ENCODE results near the gene FAM89B.

FAM89B gene

GRCh38 chr11:65532388-65533064, 39.8 kb upstream of the FAM89B start:
- Histone ChIP-seq H3K4me3 (ENCODE audit: low read depth, low read length) (no peak overlapping the region), H3K9me3 (ENCODE audit: control insufficient read depth, insufficient read depth, low read length) (no peaks in the 10 kb centered on the region), H3K4me1 (ENCODE audit: control insufficient read depth, insufficient read depth, low read length) (no peaks in the 10 kb centered on the region), H3K27me3 (ENCODE audit: control insufficient read depth, insufficient read depth, low read length) (no peaks in the 10 kb centered on the region), H3K36me3 (ENCODE audit: control insufficient read depth, insufficient read depth, low read length) (peaks cover 42% of the 10 kb centered on the region), H3K9ac (ENCODE audit: low read depth, low read length) (no peak overlapping the region)

DNA sequence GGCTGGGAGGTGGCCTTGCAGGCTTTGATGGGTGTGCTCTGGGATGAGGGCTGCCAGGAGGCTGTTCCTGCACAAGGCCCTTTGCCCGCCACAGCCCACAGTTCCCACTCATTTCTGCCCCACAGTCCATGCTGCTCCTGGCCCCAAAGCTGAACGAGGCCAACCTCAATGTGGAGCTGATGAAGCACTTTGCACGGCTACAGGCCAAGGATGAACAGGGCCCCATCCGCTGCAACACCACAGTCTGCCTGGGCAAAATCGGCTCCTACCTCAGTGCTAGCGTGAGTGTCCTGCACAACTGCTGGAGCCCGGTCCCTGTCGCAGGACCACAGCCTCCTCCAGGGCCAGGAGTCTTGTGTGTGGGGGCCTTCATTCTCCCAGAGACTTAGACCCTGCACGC, 37.2 kb upstream of the FAM89B start:
- Histone ChIP-seq H3K4me1 (ENCODE audit: control insufficient read depth, insufficient read depth, low read length) (no peaks in the 10 kb centered on the region), H3K9ac (ENCODE audit: low read depth, low read length) (no peak overlapping the region), H3K4me3 (ENCODE audit: low read depth, low read length) (no peak overlapping the region), H3K36me3 (ENCODE audit: control insufficient read depth, insufficient read depth, low read length) (peaks cover 43% of the 10 kb centered on the region), H3K9me3 (ENCODE audit: control insufficient read depth, insufficient read depth, low read length) (no peaks in the 10 kb centered on the region), H3K27me3 (ENCODE audit: control insufficient read depth, insufficient read depth, low read length) (peaks cover 4% of the 10 kb centered on the region)

- Histone ChIP-seq H3K4me3 (ENCODE audit: low read depth, low read length) (no peak overlapping the region), H3K27me3 (ENCODE audit: control insufficient read depth, insufficient read depth, low read length) (peaks cover 11% of the 10 kb centered on the region), H3K4me1 (ENCODE audit: control insufficient read depth, insufficient read depth, low read length) (no peaks in the 10 kb centered on the region), H3K9me3 (ENCODE audit: control insufficient read depth, insufficient read depth, low read length) (no peaks in the 10 kb centered on the region), H3K36me3 (ENCODE audit: control insufficient read depth, insufficient read depth, low read length) (peaks cover 33% of the 10 kb centered on the region), H3K9ac (ENCODE audit: low read depth, low read length) (no peak overlapping the region)
These were observed 35.7 kb upstream of the FAM89B start for GRCh38 chr11:65536412-65537295.

DNA sequence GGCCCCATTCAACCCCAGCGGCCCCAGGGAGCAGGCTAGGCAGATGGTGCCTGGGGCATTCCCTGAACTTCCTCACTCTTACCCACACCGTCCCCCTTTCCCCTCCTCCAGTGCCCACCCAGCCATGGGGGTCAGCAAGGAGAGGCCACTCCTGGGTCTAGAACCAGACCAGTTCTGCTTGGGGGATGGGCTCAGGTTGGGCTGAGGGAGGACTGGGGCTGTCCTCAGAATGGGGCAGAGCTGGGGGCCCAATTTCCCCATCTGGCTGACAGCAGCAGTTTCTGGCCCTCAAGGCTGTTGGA, 35.1 kb upstream of the FAM89B start:
- H3K27me3 ChIP-seq (ENCODE audit: control insufficient read depth, insufficient read depth, low read length) = peaks cover 15% of the 10 kb centered on the region
- H3K4me1 ChIP-seq (ENCODE audit: control insufficient read depth, insufficient read depth, low read length) = no peaks in the 10 kb centered on the region
- no peak overlapping the region for H3K4me3 ChIP-seq (ENCODE audit: low read depth, low read length)
- no peaks in the 10 kb centered on the region for H3K9me3 ChIP-seq (ENCODE audit: control insufficient read depth, insufficient read depth, low read length)
- no peak overlapping the region for H3K9ac ChIP-seq (ENCODE audit: low read depth, low read length)
- H3K36me3 ChIP-seq (ENCODE audit: control insufficient read depth, insufficient read depth, low read length) = peaks cover 30% of the 10 kb centered on the region

DNA sequence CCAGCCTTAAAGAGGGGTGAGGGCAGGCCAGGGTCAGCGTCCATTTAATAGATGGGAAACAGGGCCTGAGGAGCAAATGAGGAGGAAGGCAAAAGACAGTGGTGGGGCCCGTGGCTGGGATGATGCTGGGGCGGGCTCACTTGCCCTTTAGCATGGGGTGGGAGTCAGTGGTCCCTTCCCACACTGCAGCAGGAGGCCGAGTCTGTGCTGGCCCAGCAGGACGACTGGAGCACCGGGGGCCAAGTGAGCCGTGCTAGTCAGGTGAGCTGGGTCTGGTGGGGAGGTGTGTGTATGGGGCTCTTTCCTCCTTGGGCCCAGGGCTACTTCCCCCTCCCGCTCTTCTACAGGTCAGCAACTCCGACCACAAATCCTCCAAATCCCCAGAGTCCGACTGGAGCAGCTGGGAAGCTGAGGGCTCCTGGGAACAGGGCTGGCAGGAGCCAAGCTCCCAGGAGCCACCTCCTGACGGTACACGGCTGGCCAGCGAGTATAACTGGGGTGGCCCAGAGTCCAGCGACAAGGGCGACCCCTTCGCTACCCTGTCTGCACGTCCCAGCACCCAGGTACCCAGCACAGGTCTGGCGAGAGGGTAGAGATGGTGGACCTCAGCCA, 34.6 kb upstream of the FAM89B start:
- Histone ChIP-seq H3K9ac (ENCODE audit: low read depth, low read length) (no peak overlapping the region), H3K4me3 (ENCODE audit: low read depth, low read length) (no peak overlapping the region), H3K9me3 (ENCODE audit: control insufficient read depth, insufficient read depth, low read length) (no peaks in the 10 kb centered on the region), H3K4me1 (ENCODE audit: control insufficient read depth, insufficient read depth, low read length) (no peaks in the 10 kb centered on the region), H3K27me3 (ENCODE audit: control insufficient read depth, insufficient read depth, low read length) (peaks cover 17% of the 10 kb centered on the region), H3K36me3 (ENCODE audit: control insufficient read depth, insufficient read depth, low read length) (peaks cover 26% of the 10 kb centered on the region)

- H3K27me3 ChIP-seq (ENCODE audit: control insufficient read depth, insufficient read depth, low read length) = peaks cover 20% of the 10 kb centered on the region
- no peaks in the 10 kb centered on the region for H3K4me1 ChIP-seq (ENCODE audit: control insufficient read depth, insufficient read depth, low read length)
- no peak overlapping the region for H3K9ac ChIP-seq (ENCODE audit: low read depth, low read length)
- peaks cover 24% of the 10 kb centered on the region for H3K36me3 ChIP-seq (ENCODE audit: control insufficient read depth, insufficient read depth, low read length)
- no peaks in the 10 kb centered on the region for H3K9me3 ChIP-seq (ENCODE audit: control insufficient read depth, insufficient read depth, low read length)
- H3K4me3 ChIP-seq (ENCODE audit: low read depth, low read length) = peak overlapping the region; percentile 77
These were observed 34.0 kb upstream of the FAM89B start for GRCh38 chr11:65538232-65538914.

GRCh38 chr11:65538915-65539743, 33.2 kb upstream of the FAM89B start:
- Histone ChIP-seq H3K9ac (ENCODE audit: low read depth, low read length) (peak overlapping the region; percentile 24), H3K4me3 (ENCODE audit: low read depth, low read length) (peak overlapping the region; percentile 77), H3K4me1 (ENCODE audit: control insufficient read depth, insufficient read depth, low read length) (no peaks in the 10 kb centered on the region), H3K36me3 (ENCODE audit: control insufficient read depth, insufficient read depth, low read length) (peaks cover 24% of the 10 kb centered on the region), H3K27me3 (ENCODE audit: control insufficient read depth, insufficient read depth, low read length) (peaks cover 28% of the 10 kb centered on the region), H3K9me3 (ENCODE audit: control insufficient read depth, insufficient read depth, low read length) (no peaks in the 10 kb centered on the region)

GRCh38 chr11:65539744-65540289, 32.5 kb upstream of the FAM89B start:
- peak overlapping the region; percentile 77 for H3K4me3 ChIP-seq (ENCODE audit: low read depth, low read length)
- H3K36me3 ChIP-seq (ENCODE audit: control insufficient read depth, insufficient read depth, low read length) = peaks cover 24% of the 10 kb centered on the region
- no peak overlapping the region for H3K9ac ChIP-seq (ENCODE audit: low read depth, low read length)
- peaks cover 35% of the 10 kb centered on the region for H3K27me3 ChIP-seq (ENCODE audit: control insufficient read depth, insufficient read depth, low read length)
- H3K9me3 ChIP-seq (ENCODE audit: control insufficient read depth, insufficient read depth, low read length) = no peaks in the 10 kb centered on the region
- no peaks in the 10 kb centered on the region for H3K4me1 ChIP-seq (ENCODE audit: control insufficient read depth, insufficient read depth, low read length)

DNA sequence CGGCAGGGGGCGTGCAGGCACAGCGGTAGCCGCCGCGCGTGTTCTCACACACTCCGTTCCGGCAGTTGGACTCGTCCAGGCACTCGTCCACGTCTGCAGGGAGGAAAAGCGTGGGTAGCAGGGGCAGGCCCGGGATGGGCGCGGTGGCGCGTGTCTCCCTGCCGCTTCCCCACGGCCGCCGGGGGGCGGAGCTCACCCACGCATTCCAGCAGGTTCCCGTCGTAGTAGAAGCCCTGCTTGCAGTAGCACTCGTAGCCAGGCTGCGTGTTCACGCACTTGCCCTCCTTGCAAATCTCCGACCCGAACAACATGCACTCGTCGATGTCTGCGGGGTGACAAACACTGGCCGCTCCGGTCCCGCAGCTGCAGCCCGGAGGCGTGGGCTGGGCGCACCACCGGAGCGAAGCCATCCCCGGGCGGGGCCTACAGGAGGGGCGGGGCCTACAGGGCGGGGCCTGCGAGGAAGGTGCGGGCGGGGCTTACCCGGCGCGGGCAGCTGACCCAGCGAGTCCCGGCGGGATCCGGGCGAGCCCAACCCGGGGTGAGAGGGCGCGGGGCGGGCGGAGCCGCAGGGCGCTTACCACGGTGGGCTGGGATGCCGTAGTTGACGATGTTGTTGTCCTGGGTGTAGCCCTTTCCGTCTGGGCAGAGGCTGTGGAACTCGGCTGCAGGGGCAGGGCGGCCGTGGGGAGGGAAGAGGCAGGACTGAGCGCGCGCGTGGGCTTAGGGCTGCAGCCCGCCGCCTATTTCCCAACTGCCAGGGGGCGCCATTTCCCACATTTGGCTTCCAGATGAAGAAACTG, 31.8 kb upstream of the FAM89B start:
- no peaks in the 10 kb centered on the region for H3K9me3 ChIP-seq (ENCODE audit: control insufficient read depth, insufficient read depth, low read length)
- H3K9ac ChIP-seq (ENCODE audit: low read depth, low read length) = no peak overlapping the region
- peaks cover 42% of the 10 kb centered on the region for H3K27me3 ChIP-seq (ENCODE audit: control insufficient read depth, insufficient read depth, low read length)
- H3K4me3 ChIP-seq (ENCODE audit: low read depth, low read length) = peak overlapping the region; percentile 77
- H3K36me3 ChIP-seq (ENCODE audit: control insufficient read depth, insufficient read depth, low read length) = peaks cover 19% of the 10 kb centered on the region
- no peaks in the 10 kb centered on the region for H3K4me1 ChIP-seq (ENCODE audit: control insufficient read depth, insufficient read depth, low read length)

DNA sequence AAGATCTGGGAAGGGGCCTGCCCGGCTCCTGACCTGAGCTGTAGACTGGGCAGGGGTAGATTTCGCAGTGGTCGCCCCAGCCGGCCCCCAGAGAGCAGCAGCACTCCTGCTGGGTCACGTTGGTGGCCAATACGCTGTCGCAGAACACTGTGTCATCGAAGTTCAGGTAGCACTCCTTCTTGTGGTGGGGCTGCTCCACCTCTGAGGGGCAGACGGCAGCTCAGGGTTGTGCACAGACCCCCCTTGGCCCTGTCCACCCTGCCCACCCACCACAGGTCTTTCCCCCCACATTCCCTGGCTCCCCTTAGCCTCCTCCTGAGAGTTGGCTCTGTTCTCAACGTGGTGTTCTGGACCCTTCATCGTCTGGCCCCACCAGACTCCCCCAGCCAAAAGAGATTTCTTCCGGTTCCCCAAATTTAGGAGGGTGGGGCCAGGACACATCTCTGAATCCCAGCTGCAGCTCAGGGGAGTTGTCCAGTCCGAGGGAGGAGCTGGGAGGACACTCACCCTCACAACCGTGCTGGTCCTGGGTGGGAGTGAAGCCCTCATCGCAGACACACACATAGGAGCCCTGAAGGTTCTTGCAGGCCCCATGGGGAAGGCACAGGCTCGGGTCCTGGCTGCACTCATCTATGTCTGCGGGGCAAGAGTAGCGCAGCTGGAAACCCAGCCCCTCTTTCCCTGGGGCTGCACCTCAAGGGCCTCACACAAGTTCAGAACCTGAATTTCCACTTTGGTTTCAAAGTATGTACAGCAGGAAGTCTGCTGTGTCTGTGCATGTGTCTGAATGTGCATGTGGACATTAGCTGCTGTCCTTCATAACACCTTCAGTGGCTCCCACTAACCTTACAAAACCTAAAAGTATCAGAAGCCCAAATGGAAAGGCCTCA, 31.0 kb upstream of the FAM89B start:
- Histone ChIP-seq H3K9ac (ENCODE audit: low read depth, low read length) (no peak overlapping the region), H3K4me3 (ENCODE audit: low read depth, low read length) (peak overlapping the region; percentile 77), H3K9me3 (ENCODE audit: control insufficient read depth, insufficient read depth, low read length) (no peaks in the 10 kb centered on the region), H3K27me3 (ENCODE audit: control insufficient read depth, insufficient read depth, low read length) (peaks cover 50% of the 10 kb centered on the region), H3K36me3 (ENCODE audit: control insufficient read depth, insufficient read depth, low read length) (peaks cover 12% of the 10 kb centered on the region), H3K4me1 (ENCODE audit: control insufficient read depth, insufficient read depth, low read length) (no peaks in the 10 kb centered on the region)

Data from iPS-15b (cell line).